Trophoblast cell (in vitro differentiated cells and primary cell): ENCODE results near the gene CD36.

ENCODE experiments used
- DNase-seq, 2 donors: peaks; one replicate each; pipeline ENCODE4 v3.0.0-alpha.2; 2016
- H2AFZ ChIP-seq: 2 replicates; pipeline ENCODE4 v1.6.1; 2013; ENCODE audit warnings: low read length, moderate library complexity, mild to moderate bottlenecking; ENCODE audit not compliant: insufficient read depth, poor library complexity
- H2AK5ac ChIP-seq: 2 replicates; pipeline ENCODE4 v1.6.1; 2013; ENCODE audit warnings: mild to moderate bottlenecking, low read length
- H2BK120ac ChIP-seq: 2 replicates; pipeline ENCODE4 v1.6.1; 2013; ENCODE audit warnings: low read length, mild to moderate bottlenecking, moderate library complexity; ENCODE audit not compliant: insufficient read depth, poor library complexity
- H2BK12ac ChIP-seq: 2 replicates; pipeline ENCODE4 v1.6.1; 2013; ENCODE audit warnings: mild to moderate bottlenecking, low read length, moderate library complexity
- H2BK5ac ChIP-seq: 2 replicates; pipeline ENCODE4 v1.6.1; 2013; ENCODE audit warnings: low read length, low read depth, moderate library complexity, mild to moderate bottlenecking; ENCODE audit not compliant: poor library complexity
- H3K14ac ChIP-seq: 2 replicates; pipeline ENCODE4 v1.6.1; 2013; ENCODE audit warnings: mild to moderate bottlenecking, low read length
- H3K18ac ChIP-seq: 2 replicates; pipeline ENCODE4 v1.6.1; 2013; ENCODE audit warnings: mild to moderate bottlenecking, low read length
- H3K23ac ChIP-seq: 2 replicates; pipeline ENCODE4 v1.6.1; 2013; ENCODE audit warnings: low read length
- H3K27ac ChIP-seq: 2 replicates; pipeline ENCODE4 v1.5.1; 2013; ENCODE audit warnings: low read depth, mild to moderate bottlenecking, inconsistent platforms, low read length, moderate library complexity
- H3K27me3 ChIP-seq: 2 replicates; pipeline ENCODE4 v1.6.1; 2013; ENCODE audit warnings: inconsistent platforms, mild to moderate bottlenecking, low read length, moderate library complexity; ENCODE audit not compliant: insufficient read depth
- H3K36me3 ChIP-seq, 2 experiments: 1 replicate in 1 of 2; 2 replicates in 1 of 2; pipeline ENCODE4 v1.6.1; 2013; ENCODE audit warnings: low read length in 2 of 2, mild to moderate bottlenecking in 2 of 2, moderate library complexity in 1 of 2; ENCODE audit not compliant: insufficient read depth in 2 of 2, control insufficient read depth in 1 of 2
- H3K4ac ChIP-seq: 2 replicates; pipeline ENCODE4 v1.6.1; 2013; ENCODE audit warnings: low read depth, mild to moderate bottlenecking, low read length, moderate library complexity
- H3K4me1 ChIP-seq, 2 experiments: 1 replicate in 1 of 2; 2 replicates in 1 of 2; pipeline ENCODE4 v1.6.1; 2013; ENCODE audit warnings: low read length in 2 of 2, mild to moderate bottlenecking in 2 of 2, moderate library complexity in 1 of 2; ENCODE audit not compliant: insufficient read depth in 2 of 2, control insufficient read depth in 1 of 2
- H3K4me2 ChIP-seq: 2 replicates; pipeline ENCODE4 v1.6.1; 2013; ENCODE audit warnings: inconsistent platforms, mild to moderate bottlenecking, low read length, moderate library complexity
- H3K4me3 ChIP-seq: 2 replicates; pipeline ENCODE4 v1.5.1; 2013; ENCODE audit warnings: mild to moderate bottlenecking, low read depth, low read length, inconsistent platforms
- H3K79me1 ChIP-seq: one replicate; pipeline ENCODE4 v1.6.1; 2013; ENCODE audit warnings: low read length
- H3K79me2 ChIP-seq: 2 replicates; pipeline ENCODE4 v1.6.1; 2013; ENCODE audit warnings: low read length, mild to moderate bottlenecking; ENCODE audit not compliant: control insufficient read depth, insufficient read depth, poor library complexity
- H3K9ac ChIP-seq: 2 replicates; pipeline ENCODE4 v1.6.1; 2013; ENCODE audit warnings: mild to moderate bottlenecking, low read length
- H3K9me3 ChIP-seq: 2 replicates; pipeline ENCODE4 v1.6.1; 2013; ENCODE audit warnings: low read depth, mild to moderate bottlenecking, control low read depth, inconsistent platforms, low read length; ENCODE audit not compliant: insufficient read depth
- H4K12ac ChIP-seq: 2 replicates; pipeline ENCODE4 v1.6.1; 2013; ENCODE audit warnings: low read depth, mild to moderate bottlenecking, low read length, moderate library complexity
- H4K8ac ChIP-seq: 2 replicates; pipeline ENCODE4 v1.6.1; 2013; ENCODE audit warnings: low read depth, mild to moderate bottlenecking, low read length, moderate library complexity
- H4K91ac ChIP-seq: one replicate; pipeline ENCODE4 v1.6.1; 2013; ENCODE audit warnings: low read depth, mild to moderate bottlenecking, low read length, moderate library complexity
- WGBS: extraction: QIAGEN DNeasy Blood & Tissue Kit; methylation state at CpG from one replicate; pipeline ENCODE4 v1.1.7; 2013; ENCODE audit warnings: missing lambda C conversion rate; ENCODE audit not compliant: insufficient read length, insufficient coverage; ENCODE audit errors: extremely low coverage; 5-methylcytosine and 5-hydroxymethylcytosine counted together

Gene CD36

DNA sequence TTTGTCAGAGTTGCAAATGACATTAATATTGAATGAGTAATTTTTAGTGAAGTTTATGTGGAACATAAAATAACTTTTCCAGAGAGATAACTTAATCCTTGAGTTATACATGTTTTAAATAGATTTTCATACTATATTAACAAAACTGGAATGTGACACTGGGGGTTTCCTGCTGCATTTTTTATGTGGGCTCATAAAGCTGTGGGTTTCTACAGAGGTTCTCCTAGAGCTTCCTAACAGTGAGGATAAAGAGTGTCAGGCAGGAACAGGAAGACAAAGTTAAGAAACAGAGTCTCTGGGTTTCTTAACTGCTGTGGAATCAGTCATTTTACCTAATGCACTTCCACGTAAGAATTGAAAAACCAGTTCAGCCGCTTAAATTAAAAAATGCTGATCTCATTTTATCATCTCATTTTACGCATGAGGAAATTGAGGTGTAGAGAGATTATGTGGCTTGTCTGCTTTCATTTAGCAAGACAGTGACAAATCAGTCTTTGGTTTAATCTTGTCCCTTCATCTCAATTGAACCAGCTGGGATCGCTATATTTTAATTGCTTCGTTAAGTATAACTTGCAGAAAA lies 5.0 kb downstream of the CD36 start:
- no peak overlapping the region for H3K4ac ChIP-seq
- no peak overlapping the region for H2BK12ac ChIP-seq
- no peak overlapping the region for H4K12ac ChIP-seq
- DNase-seq: peak in 1 of 2 donors; percentile 76
- H3K23ac ChIP-seq: no peak overlapping the region
- H2BK5ac ChIP-seq: no peak overlapping the region
- H3K27me3 ChIP-seq: no peaks in the 10 kb centered on the region
- no peak overlapping the region for H2AFZ ChIP-seq
- no peaks in the 10 kb centered on the region for H3K36me3 ChIP-seq
- H3K9me3 ChIP-seq: no peaks in the 10 kb centered on the region
- no peak overlapping the region for H3K4me2 ChIP-seq
- no peaks in the 10 kb centered on the region for H3K4me1 ChIP-seq
- no peak overlapping the region for H3K27ac ChIP-seq
- no peaks in the 10 kb centered on the region for H3K79me1 ChIP-seq
- no CpG with 5 or more reads among the region's 5 CpGs for WGBS
- no peak overlapping the region for H2BK120ac ChIP-seq
- H3K79me2 ChIP-seq: no peaks in the 10 kb centered on the region
- H3K9ac ChIP-seq: no peak overlapping the region
- no peak overlapping the region for H3K14ac ChIP-seq
- no peak overlapping the region for H2AK5ac ChIP-seq
- no peak overlapping the region for H3K4me3 ChIP-seq
- H4K8ac ChIP-seq: no peak overlapping the region
- H3K18ac ChIP-seq: no peak overlapping the region
- H4K91ac ChIP-seq: no peak overlapping the region

DNA sequence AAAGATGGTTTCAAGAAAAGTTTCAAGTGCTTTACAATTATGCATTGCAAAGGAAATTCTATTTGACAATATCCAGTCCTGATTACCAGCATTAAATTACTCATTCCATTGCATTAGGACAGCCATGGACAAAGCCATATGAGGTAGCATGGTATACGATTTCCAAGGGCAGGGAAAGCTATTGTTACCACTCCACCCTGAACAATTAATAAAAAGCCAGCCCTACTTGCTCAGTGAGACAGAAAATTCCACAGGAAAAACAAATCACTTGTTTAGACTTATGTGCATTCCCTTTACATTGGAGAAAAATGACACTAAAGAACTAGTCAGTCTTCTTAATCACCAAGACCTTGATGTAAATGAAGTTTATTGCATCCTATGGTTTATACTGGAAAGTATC lies 5.6 kb downstream of the CD36 start:
- Histone ChIP-seq H3K4ac (no peak overlapping the region), H3K9ac (no peak overlapping the region), H3K14ac (no peak overlapping the region), H2AFZ (no peak overlapping the region), H3K27ac (no peak overlapping the region), H3K9me3 (no peaks in the 10 kb centered on the region), H3K4me1 (no peaks in the 10 kb centered on the region), H3K23ac (no peak overlapping the region), H3K79me2 (no peaks in the 10 kb centered on the region), H3K18ac (no peak overlapping the region), H2BK5ac (no peak overlapping the region), H3K79me1 (no peaks in the 10 kb centered on the region), H3K4me3 (no peak overlapping the region), H3K27me3 (no peaks in the 10 kb centered on the region), H4K8ac (no peak overlapping the region), H4K91ac (no peak overlapping the region), H2BK120ac (no peak overlapping the region), H4K12ac (no peak overlapping the region), H2BK12ac (no peak overlapping the region), H3K36me3 (no peaks in the 10 kb centered on the region), H3K4me2 (no peak overlapping the region), H2AK5ac (no peak overlapping the region)
- WGBS: no CpG with 5 or more reads among the region's 1 CpG
- DNase-seq: peak in 1 of 2 donors; percentile 25

GRCh38 chr7:80646083-80646865 lies 7.8 kb downstream of the CD36 start:
- Histone ChIP-seq H3K79me2 (no peaks in the 10 kb centered on the region), H3K79me1 (no peaks in the 10 kb centered on the region), H3K4me3 (no peak overlapping the region), H3K4me2 (no peak overlapping the region), H2BK12ac (no peak overlapping the region), H3K27me3 (no peaks in the 10 kb centered on the region), H3K9me3 (no peaks in the 10 kb centered on the region), H2BK120ac (no peak overlapping the region), H3K4ac (no peak overlapping the region), H2AFZ (no peak overlapping the region), H3K4me1 (no peaks in the 10 kb centered on the region), H2BK5ac (no peak overlapping the region), H3K23ac (no peak overlapping the region), H2AK5ac (no peak overlapping the region), H4K8ac (no peak overlapping the region), H3K36me3 (no peaks in the 10 kb centered on the region), H3K18ac (no peak overlapping the region), H4K91ac (no peak overlapping the region), H4K12ac (no peak overlapping the region), H3K9ac (no peak overlapping the region), H3K27ac (no peak overlapping the region), H3K14ac (no peak overlapping the region)
- no CpG with 5 or more reads among the region's 9 CpGs for WGBS
- DNase-seq: no peak

DNA sequence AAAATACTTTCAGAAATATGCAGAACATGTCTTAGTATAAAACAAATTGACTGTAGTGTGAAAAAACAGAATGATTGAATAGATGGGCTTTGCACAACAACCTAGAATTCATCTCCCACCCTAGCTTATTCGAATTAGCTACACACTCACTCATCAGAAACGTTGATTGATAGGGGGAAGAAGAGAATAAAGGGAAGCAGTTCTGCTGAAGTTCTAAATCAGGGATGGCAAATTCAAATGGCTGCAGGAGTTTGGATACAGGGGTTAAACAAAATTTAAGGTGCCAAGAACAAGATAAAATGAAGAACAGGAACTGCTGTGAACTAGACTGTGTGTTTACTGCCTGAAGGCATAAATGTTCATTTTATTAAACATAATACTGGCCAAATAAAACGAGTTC lies 9.0 kb downstream of the CD36 start:
- no peak overlapping the region for H2AFZ ChIP-seq
- no peak overlapping the region for H3K18ac ChIP-seq
- no peak overlapping the region for H2BK120ac ChIP-seq
- no peak overlapping the region for H2BK12ac ChIP-seq
- H3K36me3 ChIP-seq: no peaks in the 10 kb centered on the region
- no peak overlapping the region for H4K91ac ChIP-seq
- H2AK5ac ChIP-seq: no peak overlapping the region
- no peaks in the 10 kb centered on the region for H3K79me1 ChIP-seq
- H3K9me3 ChIP-seq: no peaks in the 10 kb centered on the region
- H3K27ac ChIP-seq: no peak overlapping the region
- no peak overlapping the region for H2BK5ac ChIP-seq
- H3K4me3 ChIP-seq: no peak overlapping the region
- H3K79me2 ChIP-seq: no peaks in the 10 kb centered on the region
- no peaks in the 10 kb centered on the region for H3K27me3 ChIP-seq
- DNase-seq: no peak
- no peak overlapping the region for H3K4ac ChIP-seq
- no peak overlapping the region for H3K4me2 ChIP-seq
- H4K12ac ChIP-seq: no peak overlapping the region
- no CpG with 5 or more reads among the region's 3 CpGs for WGBS
- no peak overlapping the region for H3K9ac ChIP-seq
- H3K14ac ChIP-seq: no peak overlapping the region
- H3K4me1 ChIP-seq: no peaks in the 10 kb centered on the region
- no peak overlapping the region for H3K23ac ChIP-seq
- no peak overlapping the region for H4K8ac ChIP-seq
